PC-9 (cell line): Measurements from ENCODE around the gene OR5P2.
"Not testable (repeated sequence)": the region's sequence is repeated elsewhere in the genome, so short reads cannot be mapped to it uniquely, and the experiment has no call there.

Source experiments
- CTCF ChIP-seq: fragments of 200-600 bp; sonication (generic); conservative IDR thresholded peaks from 2 replicates; pipeline ENCODE4 v1.6.1; 2017; ENCODE audit warnings: mixed run types, antibody characterized with exemption, mild to moderate bottlenecking, moderate library complexity
- EZH2 ChIP-seq: fragments of 200-600 bp; sonication (generic); IDR thresholded peaks from 2 replicates; pipeline ENCODE4 v1.8.0; 2017; ENCODE audit warnings: antibody characterized with exemption, low read depth

DNA sequence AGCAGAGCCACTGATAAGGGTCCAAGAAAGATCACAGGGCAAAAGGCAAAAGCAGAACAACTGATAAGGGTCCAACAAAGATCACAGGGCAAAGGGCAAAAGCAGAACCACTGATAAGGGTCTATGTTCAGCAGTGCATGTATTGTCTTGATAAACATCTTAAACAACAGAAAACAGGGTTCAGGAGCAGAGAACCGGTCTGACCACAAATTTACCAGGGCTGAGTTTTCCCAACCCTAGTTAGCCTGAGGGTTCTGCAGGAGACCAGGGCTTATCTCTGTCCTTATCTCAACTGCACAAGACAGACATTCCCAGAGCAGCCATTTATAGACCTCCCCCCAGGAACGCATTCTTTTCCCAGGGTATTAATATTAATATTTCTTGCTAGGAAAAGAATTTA, 13.6 kb upstream of the OR5P2 start:
- not testable (repeated sequence) for TF ChIP-seq CTCF, EZH2
